Omental fat pad (tissue), 4 donors: ENCODE results near the gene S100G. TPM values are rescaled to one million over a fixed set of nuclear protein-coding genes. Genes with fewer than 3 reads are reported as not detected.
"Not testable (repeated sequence)": the region's sequence is repeated elsewhere in the genome, so short reads cannot be mapped to it uniquely, and the experiment has no call there.

Source experiments
- ATAC-seq: fragments of 150-250 bp; one replicate; pipeline ENCODE4 v1.9.1; 2016; ENCODE audit warnings: mild to moderate bottlenecking, moderate library complexity; ENCODE audit not compliant: low FRiP score
- DNase-seq: peaks from one replicate; pipeline ENCODE4 v3.0.0-alpha.2; 2019; ENCODE audit warnings: low spot score
- total RNA-seq, 4 donors: library from RNA; depleted of rRNA; stranded (reverse); fragments of >200 nt; gene quantifications; one replicate each; pipeline ENCODE4 v1.1.0, GENCODE V29; 2016
- TF ChIP-seq, protein P1 (sequence below), 3 donors: fragments of 450-650 bp; IDR thresholded peaks; one replicate each; pipeline ENCODE4 v1.5.1; 2016 to 2017; ENCODE audit warnings: antibody characterized with exemption in 3 of 3, mild to moderate bottlenecking in 3 of 3, moderate library complexity in 2 of 3

Gene S100G
- total RNA-seq, 4 donors from 2014 or later: not detected

DNA sequence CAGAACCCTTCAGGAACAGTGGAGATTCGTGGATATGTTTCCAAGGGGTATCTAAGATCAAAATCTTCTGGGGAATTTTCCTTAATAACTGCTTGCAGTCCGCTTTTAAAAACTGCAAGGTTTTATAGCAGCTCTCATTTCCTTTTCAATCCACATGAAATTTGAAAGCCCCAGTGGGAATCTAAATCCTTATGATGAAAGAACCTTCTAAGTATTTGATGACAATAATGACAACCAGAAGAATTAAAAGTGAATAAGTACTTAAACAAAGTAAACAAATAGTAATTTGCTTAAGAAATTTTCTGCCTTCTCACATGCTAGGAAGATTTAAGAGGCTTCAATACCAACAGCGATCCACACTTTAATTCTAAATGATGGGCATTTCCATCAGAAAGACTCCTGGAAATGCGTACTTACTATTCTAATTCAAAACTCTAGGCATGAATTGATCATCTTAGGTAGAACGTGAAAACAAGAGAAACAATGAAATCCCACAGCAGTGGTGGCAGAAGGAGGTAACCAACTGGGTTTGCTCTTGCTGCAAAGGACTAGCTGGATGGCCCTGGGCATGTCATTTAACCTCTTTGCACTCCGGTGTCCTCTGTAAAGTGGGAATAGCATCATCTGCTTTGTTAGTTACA, 37.6 kb upstream of the S100G start:
- TF ChIP-seq, protein P1, sequence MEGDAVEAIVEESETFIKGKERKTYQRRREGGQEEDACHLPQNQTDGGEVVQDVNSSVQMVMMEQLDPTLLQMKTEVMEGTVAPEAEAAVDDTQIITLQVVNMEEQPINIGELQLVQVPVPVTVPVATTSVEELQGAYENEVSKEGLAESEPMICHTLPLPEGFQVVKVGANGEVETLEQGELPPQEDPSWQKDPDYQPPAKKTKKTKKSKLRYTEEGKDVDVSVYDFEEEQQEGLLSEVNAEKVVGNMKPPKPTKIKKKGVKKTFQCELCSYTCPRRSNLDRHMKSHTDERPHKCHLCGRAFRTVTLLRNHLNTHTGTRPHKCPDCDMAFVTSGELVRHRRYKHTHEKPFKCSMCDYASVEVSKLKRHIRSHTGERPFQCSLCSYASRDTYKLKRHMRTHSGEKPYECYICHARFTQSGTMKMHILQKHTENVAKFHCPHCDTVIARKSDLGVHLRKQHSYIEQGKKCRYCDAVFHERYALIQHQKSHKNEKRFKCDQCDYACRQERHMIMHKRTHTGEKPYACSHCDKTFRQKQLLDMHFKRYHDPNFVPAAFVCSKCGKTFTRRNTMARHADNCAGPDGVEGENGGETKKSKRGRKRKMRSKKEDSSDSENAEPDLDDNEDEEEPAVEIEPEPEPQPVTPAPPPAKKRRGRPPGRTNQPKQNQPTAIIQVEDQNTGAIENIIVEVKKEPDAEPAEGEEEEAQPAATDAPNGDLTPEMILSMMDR (IDR thresholded peaks at IDR 0.05): no peak
- ATAC-seq (no peak), DNase-seq (no peak)

DNA sequence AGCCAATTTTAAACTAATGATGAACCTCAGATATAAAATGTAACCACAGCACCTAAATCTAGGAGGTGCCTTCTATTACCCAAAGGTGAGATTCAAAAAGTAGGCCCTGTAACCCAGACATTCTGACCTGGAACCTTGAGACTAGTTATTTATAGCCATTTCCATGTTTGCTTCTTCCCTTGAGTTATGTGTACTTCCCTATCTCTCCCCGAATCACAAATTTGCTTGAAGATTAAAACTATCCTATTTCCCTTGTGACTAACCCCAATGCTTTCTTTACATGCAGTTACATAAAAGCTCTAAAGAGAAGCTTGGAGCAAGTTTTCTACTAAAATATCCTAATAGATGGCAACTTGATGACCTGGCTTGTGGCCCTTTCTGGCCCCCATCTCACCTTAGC, 32.6 kb upstream of the S100G start:
- TF ChIP-seq, protein P1 (IDR thresholded peaks at IDR 0.05): no peak
- DNase-seq (no peak), ATAC-seq (no peak)

DNA sequence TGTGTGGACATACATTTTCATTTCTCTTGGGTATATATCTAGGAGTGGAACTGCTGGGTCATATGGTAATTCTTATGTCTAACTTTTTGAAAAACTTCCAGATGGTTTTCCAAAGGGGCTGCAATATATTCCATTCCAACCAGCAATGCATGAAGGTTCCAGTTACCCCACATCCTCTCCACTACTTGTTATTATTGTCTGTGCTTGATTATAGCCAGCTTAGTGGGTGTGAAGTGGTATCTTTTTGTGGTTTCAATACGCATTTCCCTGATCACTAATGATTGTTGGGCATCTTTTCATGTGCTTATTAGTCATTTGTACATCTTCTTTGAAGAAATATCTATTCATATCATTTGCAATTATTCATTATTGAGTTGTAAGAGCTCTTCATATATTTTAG, 31.5 kb upstream of the S100G start:
- DNase-seq (no peak), ATAC-seq (no peak)
- TF ChIP-seq, protein P1 (IDR thresholded peaks at IDR 0.05): no peak

DNA sequence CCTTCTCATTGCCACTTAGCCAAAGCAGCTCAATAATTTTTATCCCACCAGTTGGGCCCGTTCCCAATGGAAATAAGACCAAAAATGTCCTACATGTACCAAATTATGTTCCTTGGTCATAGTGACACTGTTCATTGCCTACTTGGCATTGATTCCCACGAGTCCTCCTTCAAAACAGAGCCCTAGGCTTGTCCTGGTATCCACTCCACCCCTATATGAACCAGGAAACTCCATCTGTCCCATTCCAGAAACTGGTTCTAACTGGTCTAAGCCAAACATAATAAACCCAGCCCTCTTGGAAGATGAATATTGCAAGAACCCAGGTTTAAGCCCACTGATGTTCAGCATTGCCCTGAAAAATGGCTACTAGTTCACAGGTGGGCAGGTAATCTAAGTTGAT, 30.9 kb upstream of the S100G start:
- ATAC-seq: no peak

DNA sequence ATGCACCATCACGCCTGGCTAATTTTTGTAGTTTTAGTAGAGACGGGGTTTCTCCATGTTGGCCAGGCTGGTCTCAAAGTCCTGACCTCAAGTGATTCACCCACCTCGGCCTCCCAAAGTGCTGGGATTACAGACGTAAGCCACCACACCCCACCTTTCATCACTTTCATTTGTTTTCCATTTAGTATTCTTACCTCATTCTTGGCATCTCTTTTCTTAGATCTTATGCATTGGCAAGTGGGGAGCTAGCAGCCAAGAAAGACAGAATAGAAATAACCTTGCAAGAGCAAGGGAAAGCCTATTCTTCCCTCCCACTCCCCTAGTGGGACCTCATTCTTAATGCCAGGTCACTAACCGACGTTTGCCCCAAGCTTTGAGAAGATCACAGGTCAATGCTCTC, 21.4 kb upstream of the S100G start:
- ATAC-seq, DNase-seq: not testable (repeated sequence)

More for the DNA sequence above, 30.9 kb upstream of the S100G start:
- TF ChIP-seq, protein P1 (IDR thresholded peaks at IDR 0.05): no peak
- DNase-seq: no peak

DNA sequence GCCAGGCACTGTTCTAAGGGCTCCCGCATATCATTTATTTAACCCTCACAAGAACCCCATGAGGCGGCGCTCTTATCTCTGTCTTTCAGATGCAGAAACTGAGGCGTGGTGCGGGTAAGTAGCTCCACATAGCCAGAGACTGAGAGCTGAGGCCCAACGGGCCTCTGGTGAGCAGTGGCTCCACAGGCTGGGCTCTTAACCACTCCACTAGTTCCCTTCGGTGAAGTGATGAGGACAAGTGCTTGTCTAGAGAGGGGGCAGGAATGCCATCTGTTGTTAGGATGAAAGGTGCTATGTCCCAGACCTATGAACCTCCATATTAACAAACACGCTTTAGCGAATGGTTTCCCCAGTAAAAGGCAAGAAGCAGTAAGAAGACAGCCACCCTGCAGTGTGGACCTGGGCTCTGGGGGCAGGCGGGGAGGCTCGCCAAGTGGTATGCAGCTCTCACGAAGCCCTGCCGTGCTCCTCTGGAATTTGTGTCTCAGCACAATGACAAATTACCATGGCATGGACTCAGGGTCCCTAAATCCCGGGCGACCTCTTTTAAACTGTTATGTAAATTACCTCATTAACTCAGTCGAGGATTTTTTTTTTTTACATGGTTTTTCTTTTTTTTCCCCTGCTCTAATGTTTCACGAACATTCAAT, 20.9 kb upstream of the S100G start:
- TF ChIP-seq, protein P1 (IDR thresholded peaks at IDR 0.05): no peak
- no peak for ATAC-seq
- DNase-seq: no peak

DNA sequence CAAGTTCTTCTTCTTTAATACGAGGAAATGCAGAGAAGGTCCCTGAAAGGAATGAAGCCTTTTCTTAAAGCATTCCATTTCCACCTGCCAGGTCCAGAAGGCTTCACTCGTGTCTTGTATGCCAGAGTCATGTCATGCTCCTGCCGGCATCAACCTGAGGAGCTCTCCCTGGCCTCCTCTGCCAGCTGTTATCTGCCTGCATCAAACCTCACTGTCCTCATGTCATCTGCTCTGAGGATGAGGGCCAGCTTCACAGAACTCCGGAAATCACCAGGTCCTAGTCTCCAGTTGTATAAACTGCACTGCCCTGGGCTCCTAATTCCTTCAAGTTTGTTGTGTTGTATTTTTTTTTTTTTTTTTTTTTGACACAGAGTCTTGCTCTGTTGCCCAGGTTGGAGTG, 20.0 kb upstream of the S100G start:
- ATAC-seq: no peak
- DNase-seq: no peak
- TF ChIP-seq, protein P1 (IDR thresholded peaks at IDR 0.05): no peak
